ENCODE results near the gene BAD. TPM values are rescaled to one million over a fixed set of nuclear protein-coding genes. Genes with fewer than 3 reads are reported as not detected.

The BAD gene
- total RNA-seq, 4 donors from 2014 or later = 57.1 to 71.9 (median 64.4) TPM

GRCh38 chr11:64267207-64267945 is 17.1 kb downstream of the BAD start:
- peaks cover 41% of the 10 kb centered on the region for H3K36me3 ChIP-seq
- no peak for DNase-seq (ENCODE audit: low spot score in 2 of 2)
- H3K27ac ChIP-seq = peak overlapping the region; percentile 95
- WGBS = 37% methylated on average over 19 of the region's 27 CpGs
- no peaks in the 10 kb centered on the region for H3K9me3 ChIP-seq
- TF ChIP-seq EP300 (IDR thresholded peaks at IDR 0.05) (no peak), POLR2A (IDR thresholded peaks at IDR 0.05) (no peak), POLR2AphosphoS5 (IDR thresholded peaks at IDR 0.05) (no peak), CTCF (IDR thresholded peaks at IDR 0.05) (no peak)
- H3K27me3 ChIP-seq = no peaks in the 10 kb centered on the region
- peaks cover 37% of the 10 kb centered on the region for H3K4me1 ChIP-seq
- H3K4me3 ChIP-seq = no peak overlapping the region

- peaks cover 27% of the 10 kb centered on the region for H3K4me1 ChIP-seq
- 87% methylated on average over 15 of the region's 15 CpGs for WGBS
- no peak overlapping the region for H3K4me3 ChIP-seq
- DNase-seq (ENCODE audit: low spot score in 2 of 2) = no peak
- H3K36me3 ChIP-seq = peaks cover 52% of the 10 kb centered on the region
- no peaks in the 10 kb centered on the region for H3K9me3 ChIP-seq
- no peak overlapping the region for H3K27ac ChIP-seq
- no peaks in the 10 kb centered on the region for H3K27me3 ChIP-seq
- TF ChIP-seq EP300 (IDR thresholded peaks at IDR 0.05) (no peak), POLR2AphosphoS5 (IDR thresholded peaks at IDR 0.05) (no peak), CTCF (IDR thresholded peaks at IDR 0.05) (no peak), POLR2A (IDR thresholded peaks at IDR 0.05) (no peak)
Measured at GRCh38 chr11:64266339-64266738, 18.1 kb downstream of the BAD start.

GRCh38 chr11:64265176-64266160 is 19.0 kb downstream of the BAD start:
- Histone ChIP-seq H3K36me3 (peaks cover 57% of the 10 kb centered on the region), H3K27ac (no peak overlapping the region), H3K4me1 (peaks cover 26% of the 10 kb centered on the region), H3K4me3 (no peak overlapping the region), H3K27me3 (no peaks in the 10 kb centered on the region), H3K9me3 (no peaks in the 10 kb centered on the region)
- TF ChIP-seq CTCF (IDR thresholded peaks at IDR 0.05) (no peak), POLR2A (IDR thresholded peaks at IDR 0.05) (no peak), EP300 (IDR thresholded peaks at IDR 0.05) (no peak), POLR2AphosphoS5 (IDR thresholded peaks at IDR 0.05) (no peak)
- 96% methylated on average over 19 of the region's 35 CpGs for WGBS
- DNase-seq (ENCODE audit: low spot score in 2 of 2) = no peak

- Histone ChIP-seq H3K4me1 (peaks cover 26% of the 10 kb centered on the region), H3K36me3 (peaks cover 67% of the 10 kb centered on the region), H3K27me3 (no peaks in the 10 kb centered on the region), H3K27ac (no peak overlapping the region), H3K9me3 (no peaks in the 10 kb centered on the region), H3K4me3 (no peak overlapping the region)
- no peak for DNase-seq (ENCODE audit: low spot score in 2 of 2)
- TF ChIP-seq EP300 (IDR thresholded peaks at IDR 0.05) = no peak
- TF ChIP-seq CTCF (IDR thresholded peaks at IDR 0.05) = no peak
- TF ChIP-seq POLR2A (IDR thresholded peaks at IDR 0.05) = no peak
- no peak for TF ChIP-seq POLR2AphosphoS5 (IDR thresholded peaks at IDR 0.05)
- WGBS = 73% methylated on average over 9 of the region's 10 CpGs
Measured at GRCh38 chr11:64264371-64264852, 20.1 kb downstream of the BAD start.

GRCh38 chr11:64263947-64264317 is 20.5 kb downstream of the BAD start:
- no peak for TF ChIP-seq POLR2AphosphoS5 (IDR thresholded peaks at IDR 0.05)
- no peak for TF ChIP-seq POLR2A (IDR thresholded peaks at IDR 0.05)
- no peak for TF ChIP-seq CTCF (IDR thresholded peaks at IDR 0.05)
- TF ChIP-seq EP300 (IDR thresholded peaks at IDR 0.05) = no peak
- no peak overlapping the region for H3K27ac ChIP-seq
- H3K9me3 ChIP-seq = no peaks in the 10 kb centered on the region
- peaks cover 72% of the 10 kb centered on the region for H3K36me3 ChIP-seq
- DNase-seq (ENCODE audit: low spot score in 2 of 2) = no peak
- H3K27me3 ChIP-seq = no peaks in the 10 kb centered on the region
- peaks cover 21% of the 10 kb centered on the region for H3K4me1 ChIP-seq
- WGBS = no CpG with 5 or more reads among the region's 8 CpGs
- H3K4me3 ChIP-seq = no peak overlapping the region

All from suprapubic skin (tissue), 4 donors.